Nephron progenitor cell (in vitro differentiated cells): ENCODE data around the gene GTF3C5.
"Not testable (repeated sequence)": the region's sequence is repeated elsewhere in the genome, so short reads cannot be mapped to it uniquely, and the experiment has no call there.

Source experiments
- DNase-seq: peaks from one replicate; pipeline ENCODE4 v3.0.0; 2021
- H3K27ac Mint-ChIP-seq: 2 replicates; pipeline ENCODE4 v1.8.0; 2021; ENCODE audit warnings: mild to moderate bottlenecking, moderate library complexity, mixed read lengths
- H3K27me3 Mint-ChIP-seq: 2 replicates; pipeline ENCODE4 v1.8.0; 2021; ENCODE audit warnings: mild to moderate bottlenecking, low read depth, mixed read lengths; ENCODE audit not compliant: poor library complexity
- H3K36me3 Mint-ChIP-seq: 2 replicates; pipeline ENCODE4 v1.8.0; 2021; ENCODE audit warnings: low read depth, mixed read lengths
- H3K4me1 Mint-ChIP-seq: 2 replicates; pipeline ENCODE4 v1.8.0; 2021; ENCODE audit warnings: mixed read lengths
- H3K4me3 Mint-ChIP-seq: 2 replicates; pipeline ENCODE4 v1.8.0; 2021; ENCODE audit warnings: mild to moderate bottlenecking, moderate library complexity, mixed read lengths
- H3K9me3 Mint-ChIP-seq: 2 replicates; pipeline ENCODE4 v1.8.0; 2021; ENCODE audit warnings: mild to moderate bottlenecking, moderate library complexity, mixed read lengths
- CTCF ChIP-seq: fragments of 200-600 bp; sonication (generic); IDR thresholded peaks from 2 replicates; pipeline ENCODE4 v1.5.0; 2021; ENCODE audit warnings: antibody characterized with exemption

Gene GTF3C5

GRCh38 chr9:133071484-133072150 lies 40.8 kb downstream of the GTF3C5 start:
- no peak overlapping the region for H3K4me3 Mint-ChIP-seq
- no peak overlapping the region for H3K27ac Mint-ChIP-seq
- no peaks in the 10 kb centered on the region for H3K9me3 Mint-ChIP-seq
- peaks cover 14% of the 10 kb centered on the region for H3K27me3 Mint-ChIP-seq
- H3K4me1 Mint-ChIP-seq, result peaks cover 5% of the 10 kb centered on the region
- no peak for TF ChIP-seq CTCF
- DNase-seq, result no peak
- peaks cover 18% of the 10 kb centered on the region for H3K36me3 Mint-ChIP-seq

GRCh38 chr9:133072210-133072609 lies 41.4 kb downstream of the GTF3C5 start:
- Mint-ChIP-seq H3K4me1 (peaks cover 10% of the 10 kb centered on the region), H3K36me3 (peaks cover 18% of the 10 kb centered on the region), H3K27me3 (peaks cover 14% of the 10 kb centered on the region)
- not testable (repeated sequence) for H3K4me3 Mint-ChIP-seq, H3K27ac Mint-ChIP-seq, DNase-seq, H3K9me3 Mint-ChIP-seq

- peaks cover 18% of the 10 kb centered on the region for H3K36me3 Mint-ChIP-seq
- H3K27ac Mint-ChIP-seq, result no peak overlapping the region
- no peak for DNase-seq
- no peak overlapping the region for H3K4me3 Mint-ChIP-seq
- no peaks in the 10 kb centered on the region for H3K9me3 Mint-ChIP-seq
- peaks cover 10% of the 10 kb centered on the region for H3K4me1 Mint-ChIP-seq
- no peak for TF ChIP-seq CTCF
- H3K27me3 Mint-ChIP-seq, result peaks cover 14% of the 10 kb centered on the region
Observed at GRCh38 chr9:133073086-133074014, 42.6 kb downstream of the GTF3C5 start.

GRCh38 chr9:133074111-133074651 lies 43.4 kb downstream of the GTF3C5 start:
- Mint-ChIP-seq H3K27me3 (peaks cover 17% of the 10 kb centered on the region), H3K4me1 (peaks cover 10% of the 10 kb centered on the region), H3K9me3 (no peaks in the 10 kb centered on the region), H3K27ac (no peak overlapping the region), H3K4me3 (no peak overlapping the region), H3K36me3 (peaks cover 18% of the 10 kb centered on the region)
- no peak for TF ChIP-seq CTCF
- DNase-seq, result no peak

- Mint-ChIP-seq H3K9me3 (no peaks in the 10 kb centered on the region), H3K36me3 (peaks cover 12% of the 10 kb centered on the region), H3K4me1 (peaks cover 10% of the 10 kb centered on the region), H3K27me3 (peaks cover 23% of the 10 kb centered on the region), H3K4me3 (no peak overlapping the region), H3K27ac (no peak overlapping the region)
- DNase-seq, result no peak
- no peak for TF ChIP-seq CTCF
Observed at GRCh38 chr9:133075925-133076630, 45.3 kb downstream of the GTF3C5 start.

GRCh38 chr9:133076691-133077090 lies 45.9 kb downstream of the GTF3C5 start:
- Mint-ChIP-seq H3K27me3 (peaks cover 22% of the 10 kb centered on the region), H3K4me3 (no peak overlapping the region), H3K4me1 (peaks cover 12% of the 10 kb centered on the region), H3K36me3 (peaks cover 10% of the 10 kb centered on the region), H3K27ac (no peak overlapping the region), H3K9me3 (no peaks in the 10 kb centered on the region)
- DNase-seq, result no peak
- TF ChIP-seq CTCF, result no peak
